HCT116 (cell line): ENCODE measurements around the gene AHSP. TPM values are rescaled to one million over a fixed set of nuclear protein-coding genes. Genes with fewer than 3 reads are reported as not detected.

ENCODE experiments used
- ATAC-seq: fragments of 200-7000 bp; cut with Tn5 transposase; 2 replicates; pipeline ENCODE4 v1.9.1; 2020; ENCODE audit warnings: mild to moderate bottlenecking, moderate library complexity
- BruUV-seq: library from RNA; stranded (reverse); fragments of 400-500 nt; replicated peaks from 2 replicates; lab custom pipeline; 2021; lab: Mats Ljungman, UMichigan
- CTCF ChIA-PET: fragments of 300-600 bp; sonication (Branson Sonifier 250); formaldehyde crosslinking; loops from one replicate; lab custom pipeline; 2021; ENCODE audit warnings: antibody characterized with exemption; lab: Charles Lee
- POLR2A ChIA-PET: fragments of 300-600, 350-600 bp; sonication (Branson Sonifier 250); formaldehyde crosslinking; loops from one replicate; lab custom pipeline; 2021; ENCODE audit warnings: antibody characterized with exemption; lab: Charles Lee
- RAD21 ChIA-PET, 2 experiments: fragments of 300-600 bp; sonication (Branson Sonifier 250); formaldehyde crosslinking; loops; one replicate each; lab custom pipeline; 2023; ENCODE audit warnings: low total read pairs in 2 of 2; ENCODE audit not compliant: uncharacterized antibody in 2 of 2, unreplicated experiment in 2 of 2, low non-redundant PET in 1 of 2; lab: Charles Lee
- DNase-seq: peaks from one replicate; pipeline ENCODE4 v3.0.0-alpha.2; 2010; ENCODE audit warnings: low read depth, low spot score
- H2AFZ ChIP-seq: fragments of 200-600 bp; shearing (Covaris generic), sonication (generic); 2 replicates; pipeline ENCODE4 v1.6.1; 2017; ENCODE audit warnings: low read depth, mixed run types, mixed read lengths, antibody characterized with exemption, low read length; ENCODE audit not compliant: poor library complexity, severe bottlenecking
- H3K27ac ChIP-seq: 2 replicates; pipeline ENCODE4 v1.5.1; 2012; ENCODE audit warnings: low read depth, low read length
- H3K27me3 ChIP-seq: fragments of 200-600 bp; sonication (generic); 2 replicates; pipeline ENCODE4 v1.6.1; 2016; ENCODE audit warnings: mixed run types, low read length, mixed read lengths; ENCODE audit not compliant: insufficient read depth
- H3K36me3 ChIP-seq, 2 experiments: fragments of 200-500 bp in 1 of 2; fragments of 200-600 bp in 1 of 2; sonication (Bioruptor generic) in 1 of 2; sonication (generic) in 1 of 2; 2 replicates each; pipeline versions ENCODE4 v1.5.1 to v1.6.1; 2014 to 2016; ENCODE audit warnings: low read length in 2 of 2, inconsistent platforms in 1 of 2, mixed read lengths in 1 of 2, mixed run types in 1 of 2; ENCODE audit not compliant: insufficient read depth in 2 of 2, control insufficient read depth in 1 of 2
- H3K4me1 ChIP-seq, 2 experiments: fragments of 200-600 bp in 1 of 2; sonication (generic) in 1 of 2; 2 replicates each; pipeline versions ENCODE4 v1.5.1 to v1.6.1; 2012 to 2017; ENCODE audit warnings: low read length in 2 of 2, inconsistent platforms in 1 of 2, mild to moderate bottlenecking in 1 of 2, mixed read lengths in 1 of 2, mixed run types in 1 of 2, moderate library complexity in 1 of 2; ENCODE audit not compliant: insufficient read depth in 2 of 2, control insufficient read depth in 1 of 2
- H3K4me2 ChIP-seq: fragments of 200-600 bp; sonication (generic); 2 replicates; pipeline ENCODE4 v1.6.1; 2017; ENCODE audit warnings: mixed run types, low read length, mixed read lengths
- H3K4me3 ChIP-seq, 2 experiments: fragments of 200-600 bp in 1 of 2; sonication (generic) in 1 of 2; replicated peaks in 1 of 2; 2 replicates each; pipeline ENCODE4 v1.5.1; 2011 to 2016; ENCODE audit warnings: low read length in 2 of 2, control low read depth in 1 of 2, low read depth in 1 of 2, mild to moderate bottlenecking in 1 of 2, mixed read lengths in 1 of 2, mixed run types in 1 of 2
- H3K79me2 ChIP-seq: fragments of 200-600 bp; sonication (generic); 2 replicates; pipeline ENCODE4 v1.6.1; 2017; ENCODE audit warnings: mild to moderate bottlenecking, mixed run types, low read length, moderate library complexity, mixed read lengths; ENCODE audit not compliant: insufficient read depth
- H3K9ac ChIP-seq: fragments of 200-600 bp; sonication (generic); 2 replicates; pipeline ENCODE4 v1.6.1; 2016; ENCODE audit warnings: low read length, mixed read lengths
- H3K9me2 ChIP-seq: fragments of 200-600 bp; sonication (generic), shearing (Covaris generic); 2 replicates; pipeline ENCODE4 v1.6.1; 2017; ENCODE audit warnings: mixed run types, mild to moderate bottlenecking, moderate library complexity; ENCODE audit not compliant: insufficient read depth
- H3K9me3 ChIP-seq, 2 experiments: fragments of 200-500 bp in 1 of 2; fragments of 200-600 bp in 1 of 2; sonication (Bioruptor generic) in 1 of 2; sonication (generic) in 1 of 2; 2 replicates each; pipeline ENCODE4 v1.6.1; 2014 to 2017; ENCODE audit warnings: low read length in 2 of 2, mixed read lengths in 2 of 2, inconsistent platforms in 1 of 2, low read depth in 1 of 2, mild to moderate bottlenecking in 1 of 2, mixed run types in 1 of 2, moderate library complexity in 1 of 2; ENCODE audit not compliant: control insufficient read depth in 1 of 2, insufficient read depth in 1 of 2
- H4K20me1 ChIP-seq: fragments of 200-600 bp; sonication (generic), shearing (Covaris generic); 2 replicates; pipeline ENCODE4 v1.6.1; 2017; ENCODE audit warnings: mixed run types, mild to moderate bottlenecking, moderate library complexity; ENCODE audit not compliant: insufficient read depth
- CBX3 ChIP-seq: IDR thresholded peaks from 2 replicates; pipeline ENCODE4 v1.6.1; 2012; ENCODE audit warnings: low read depth
- EGR1 ChIP-seq: IDR thresholded peaks from 2 replicates; pipeline ENCODE4 v1.6.1; 2012; ENCODE audit warnings: low read depth
- EZH2 ChIP-seq: fragments of 200-600 bp; sonication (generic); IDR thresholded peaks from 2 replicates; pipeline ENCODE4 v1.6.1; 2017; ENCODE audit warnings: antibody characterized with exemption, mixed run types
- EZH2phosphoT487 ChIP-seq: fragments of 200-600 bp; IDR thresholded peaks from 2 replicates; pipeline ENCODE4 v1.6.1; 2018; ENCODE audit warnings: antibody characterized with exemption, borderline replicate concordance
- FOSL1 ChIP-seq: IDR thresholded peaks from 2 replicates; pipeline ENCODE4 v1.6.1; 2012; ENCODE audit warnings: low read depth
- JUND ChIP-seq: IDR thresholded peaks from 2 replicates; pipeline ENCODE4 v1.6.1; 2012
- POLR2AphosphoS5 ChIP-seq: IDR thresholded peaks from 2 replicates; pipeline ENCODE4 v1.6.1; 2011; ENCODE audit warnings: mild to moderate bottlenecking, low read depth, low read length, moderate library complexity
- RAD21 ChIP-seq: IDR thresholded peaks from 2 replicates; pipeline ENCODE4 v1.6.1; 2012; ENCODE audit warnings: low read depth, mild to moderate bottlenecking
- SRF ChIP-seq: IDR thresholded peaks from 2 replicates; pipeline ENCODE4 v1.6.1; 2012; ENCODE audit warnings: low read depth
- YY1 ChIP-seq: IDR thresholded peaks from 2 replicates; pipeline ENCODE4 v1.6.1; 2011; ENCODE audit warnings: low read length, low read depth, moderate library complexity, mild to moderate bottlenecking; ENCODE audit not compliant: insufficient replicate concordance; ENCODE audit errors: extremely low read depth
- ZFX ChIP-seq: fragments of 450-650 bp; IDR thresholded peaks from 2 replicates; pipeline ENCODE4 v1.6.1; 2017
- ZNF274 ChIP-seq: fragments of 200-500 bp; sonication (Bioruptor generic); IDR thresholded peaks from 2 replicates; pipeline ENCODE4 v1.6.1; 2014; ENCODE audit warnings: mild to moderate bottlenecking, low read depth, low read length, inconsistent platforms
- intact Hi-C: fragments of 100-400 bp; cut with micrococcal nuclease; formaldehyde crosslinking; loops from 2 replicates; pipeline ENCODE4 v1.10.0; 2022
- total RNA-seq: library from RNA; stranded (reverse); gene quantifications from one replicate; pipeline ENCODE4 v1.2.1, GENCODE V29; 2021; ENCODE audit not compliant: unreplicated experiment
- TF ChIP-seq, protein P1 (sequence below): IDR thresholded peaks from 2 replicates; pipeline ENCODE4 v1.6.1; 2011; ENCODE audit warnings: mild to moderate bottlenecking, low read length, moderate library complexity; ENCODE audit not compliant: insufficient replicate concordance; ENCODE audit errors: extremely low read depth
- TF ChIP-seq, protein P2 (sequence below): IDR thresholded peaks from 2 replicates; pipeline ENCODE4 v1.6.1; 2012; ENCODE audit warnings: low read depth

Gene AHSP
- total RNA-seq, 1 experiment from 2014 or later: not detected

DNA sequence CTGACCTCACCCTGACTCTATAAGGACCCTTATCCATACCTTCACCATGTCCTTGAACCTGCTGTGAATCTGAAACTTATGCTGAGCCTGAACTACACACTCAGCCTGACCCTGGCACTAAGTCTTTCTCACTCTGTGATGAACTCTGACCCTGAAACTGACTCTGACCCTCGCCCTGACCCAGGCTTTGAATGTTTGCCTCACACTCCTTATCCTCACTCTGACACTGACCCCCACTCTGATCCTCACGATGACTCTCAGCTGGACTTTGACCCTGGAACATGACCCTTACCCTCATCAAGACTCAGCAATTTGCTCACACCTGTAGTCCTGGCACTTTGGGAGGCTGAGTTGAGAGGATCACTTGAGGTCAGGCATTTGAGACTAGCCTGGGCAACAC is 4.4 kb downstream of the AHSP start:
- intact Hi-C loops: no loop called here
- Histone ChIP-seq H2AFZ (no peak overlapping the region), H3K36me3 (no peaks in the 10 kb centered on the region), H3K4me3 (no peak overlapping the region), H4K20me1 (no peaks in the 10 kb centered on the region), H3K9me3 (no peaks in the 10 kb centered on the region), H3K4me1 (no peaks in the 10 kb centered on the region), H3K79me2 (no peaks in the 10 kb centered on the region), H3K27me3 (no peaks in the 10 kb centered on the region), H3K27ac (no peak overlapping the region), H3K4me2 (no peak overlapping the region), H3K9ac (no peak overlapping the region), H3K9me2 (no peaks in the 10 kb centered on the region)
- TF ChIP-seq ZNF274 (no peak), JUND (no peak), ZFX (no peak), EZH2phosphoT487 (no peak), RAD21 (no peak), EZH2 (no peak), CBX3 (no peak), FOSL1 (no peak), EGR1 (no peak), POLR2AphosphoS5 (no peak), YY1 (no peak), SRF (no peak)
- TF ChIP-seq, protein P1, sequence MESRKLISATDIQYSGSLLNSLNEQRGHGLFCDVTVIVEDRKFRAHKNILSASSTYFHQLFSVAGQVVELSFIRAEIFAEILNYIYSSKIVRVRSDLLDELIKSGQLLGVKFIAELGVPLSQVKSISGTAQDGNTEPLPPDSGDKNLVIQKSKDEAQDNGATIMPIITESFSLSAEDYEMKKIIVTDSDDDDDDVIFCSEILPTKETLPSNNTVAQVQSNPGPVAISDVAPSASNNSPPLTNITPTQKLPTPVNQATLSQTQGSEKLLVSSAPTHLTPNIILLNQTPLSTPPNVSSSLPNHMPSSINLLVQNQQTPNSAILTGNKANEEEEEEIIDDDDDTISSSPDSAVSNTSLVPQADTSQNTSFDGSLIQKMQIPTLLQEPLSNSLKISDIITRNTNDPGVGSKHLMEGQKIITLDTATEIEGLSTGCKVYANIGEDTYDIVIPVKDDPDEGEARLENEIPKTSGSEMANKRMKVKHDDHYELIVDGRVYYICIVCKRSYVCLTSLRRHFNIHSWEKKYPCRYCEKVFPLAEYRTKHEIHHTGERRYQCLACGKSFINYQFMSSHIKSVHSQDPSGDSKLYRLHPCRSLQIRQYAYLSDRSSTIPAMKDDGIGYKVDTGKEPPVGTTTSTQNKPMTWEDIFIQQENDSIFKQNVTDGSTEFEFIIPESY: no peak
- TF ChIP-seq, protein P2, sequence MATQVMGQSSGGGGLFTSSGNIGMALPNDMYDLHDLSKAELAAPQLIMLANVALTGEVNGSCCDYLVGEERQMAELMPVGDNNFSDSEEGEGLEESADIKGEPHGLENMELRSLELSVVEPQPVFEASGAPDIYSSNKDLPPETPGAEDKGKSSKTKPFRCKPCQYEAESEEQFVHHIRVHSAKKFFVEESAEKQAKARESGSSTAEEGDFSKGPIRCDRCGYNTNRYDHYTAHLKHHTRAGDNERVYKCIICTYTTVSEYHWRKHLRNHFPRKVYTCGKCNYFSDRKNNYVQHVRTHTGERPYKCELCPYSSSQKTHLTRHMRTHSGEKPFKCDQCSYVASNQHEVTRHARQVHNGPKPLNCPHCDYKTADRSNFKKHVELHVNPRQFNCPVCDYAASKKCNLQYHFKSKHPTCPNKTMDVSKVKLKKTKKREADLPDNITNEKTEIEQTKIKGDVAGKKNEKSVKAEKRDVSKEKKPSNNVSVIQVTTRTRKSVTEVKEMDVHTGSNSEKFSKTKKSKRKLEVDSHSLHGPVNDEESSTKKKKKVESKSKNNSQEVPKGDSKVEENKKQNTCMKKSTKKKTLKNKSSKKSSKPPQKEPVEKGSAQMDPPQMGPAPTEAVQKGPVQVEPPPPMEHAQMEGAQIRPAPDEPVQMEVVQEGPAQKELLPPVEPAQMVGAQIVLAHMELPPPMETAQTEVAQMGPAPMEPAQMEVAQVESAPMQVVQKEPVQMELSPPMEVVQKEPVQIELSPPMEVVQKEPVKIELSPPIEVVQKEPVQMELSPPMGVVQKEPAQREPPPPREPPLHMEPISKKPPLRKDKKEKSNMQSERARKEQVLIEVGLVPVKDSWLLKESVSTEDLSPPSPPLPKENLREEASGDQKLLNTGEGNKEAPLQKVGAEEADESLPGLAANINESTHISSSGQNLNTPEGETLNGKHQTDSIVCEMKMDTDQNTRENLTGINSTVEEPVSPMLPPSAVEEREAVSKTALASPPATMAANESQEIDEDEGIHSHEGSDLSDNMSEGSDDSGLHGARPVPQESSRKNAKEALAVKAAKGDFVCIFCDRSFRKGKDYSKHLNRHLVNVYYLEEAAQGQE: no peak
- CTCF ChIA-PET: no interaction called here
- DNase-seq (no peak), ATAC-seq (no peak)
- BruUV-seq: no TSS peak
- RAD21 ChIA-PET: no interaction called here
- POLR2A ChIA-PET: no interaction called here
